ENCODE measurements around the gene SMCHD1.

DNA sequence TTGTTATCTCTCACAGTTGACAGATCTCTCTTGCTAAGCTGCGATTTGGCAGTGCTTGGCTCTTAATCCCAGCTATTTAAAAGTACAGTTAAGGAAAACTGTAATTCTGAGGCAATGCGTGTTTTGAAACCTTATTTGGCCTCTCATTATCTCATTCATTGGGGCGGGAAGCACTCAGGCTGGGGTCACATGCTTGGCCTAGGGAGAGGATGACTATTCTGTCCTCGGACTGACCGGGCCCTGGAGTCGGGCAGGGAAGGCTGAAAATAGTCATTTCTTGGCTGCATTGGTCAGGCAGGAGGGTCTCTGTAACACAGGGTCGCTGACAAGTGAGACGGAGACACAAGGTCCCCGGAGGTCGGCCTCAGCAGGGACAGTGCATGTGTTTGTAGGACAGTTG, 171.1 kb downstream of the SMCHD1 start:
- TF ChIP-seq, protein P1, sequence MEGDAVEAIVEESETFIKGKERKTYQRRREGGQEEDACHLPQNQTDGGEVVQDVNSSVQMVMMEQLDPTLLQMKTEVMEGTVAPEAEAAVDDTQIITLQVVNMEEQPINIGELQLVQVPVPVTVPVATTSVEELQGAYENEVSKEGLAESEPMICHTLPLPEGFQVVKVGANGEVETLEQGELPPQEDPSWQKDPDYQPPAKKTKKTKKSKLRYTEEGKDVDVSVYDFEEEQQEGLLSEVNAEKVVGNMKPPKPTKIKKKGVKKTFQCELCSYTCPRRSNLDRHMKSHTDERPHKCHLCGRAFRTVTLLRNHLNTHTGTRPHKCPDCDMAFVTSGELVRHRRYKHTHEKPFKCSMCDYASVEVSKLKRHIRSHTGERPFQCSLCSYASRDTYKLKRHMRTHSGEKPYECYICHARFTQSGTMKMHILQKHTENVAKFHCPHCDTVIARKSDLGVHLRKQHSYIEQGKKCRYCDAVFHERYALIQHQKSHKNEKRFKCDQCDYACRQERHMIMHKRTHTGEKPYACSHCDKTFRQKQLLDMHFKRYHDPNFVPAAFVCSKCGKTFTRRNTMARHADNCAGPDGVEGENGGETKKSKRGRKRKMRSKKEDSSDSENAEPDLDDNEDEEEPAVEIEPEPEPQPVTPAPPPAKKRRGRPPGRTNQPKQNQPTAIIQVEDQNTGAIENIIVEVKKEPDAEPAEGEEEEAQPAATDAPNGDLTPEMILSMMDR (IDR thresholded peaks at IDR 0.05 in 2 of 3, conservative IDR thresholded peaks at IDR 0.05 in 1 of 3; ENCODE audit: control insufficient read depth in 2 of 3, extremely low read depth in 1 of 3, insufficient read depth in 1 of 3, low read depth in 3 of 3, low read length in 3 of 3) = no peak
- TF ChIP-seq POLR2A (IDR thresholded peaks at IDR 0.05; ENCODE audit: low read depth, low read length) = no peak
- TF ChIP-seq SUZ12 (IDR thresholded peaks at IDR 0.05; ENCODE audit: unreplicated experiment) = no peak
- no peak for TF ChIP-seq MEF2A (IDR thresholded peaks at IDR 0.05; ENCODE audit: insufficient read depth, low read depth, low read length)
- no peak for TF ChIP-seq POLR2AphosphoS2 (IDR thresholded peaks at IDR 0.05; ENCODE audit: low read depth, low read length)
